Measurements from ENCODE around the gene PKIG.

Gene PKIG

DNA sequence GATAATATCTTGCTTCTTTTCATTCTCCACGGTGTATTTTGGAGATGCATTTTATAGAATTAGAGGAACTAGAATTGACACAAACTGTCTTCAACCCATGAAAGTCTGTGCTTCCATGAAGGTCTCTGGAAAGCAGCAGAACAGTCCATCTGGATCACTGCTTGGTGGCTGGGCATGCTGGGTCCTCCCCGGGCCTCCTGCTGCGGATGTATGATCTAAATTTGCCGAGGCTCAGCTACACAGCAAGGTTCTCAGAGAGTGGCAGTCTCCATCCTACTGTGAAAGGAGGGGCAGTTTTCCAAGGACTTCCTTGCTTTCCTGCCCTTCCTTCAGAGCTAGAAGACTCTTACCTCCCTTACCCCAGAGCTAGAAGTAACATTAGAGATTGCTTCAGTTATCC is 15.1 kb downstream of the PKIG start:
- ATAC-seq, result no peak

DNA sequence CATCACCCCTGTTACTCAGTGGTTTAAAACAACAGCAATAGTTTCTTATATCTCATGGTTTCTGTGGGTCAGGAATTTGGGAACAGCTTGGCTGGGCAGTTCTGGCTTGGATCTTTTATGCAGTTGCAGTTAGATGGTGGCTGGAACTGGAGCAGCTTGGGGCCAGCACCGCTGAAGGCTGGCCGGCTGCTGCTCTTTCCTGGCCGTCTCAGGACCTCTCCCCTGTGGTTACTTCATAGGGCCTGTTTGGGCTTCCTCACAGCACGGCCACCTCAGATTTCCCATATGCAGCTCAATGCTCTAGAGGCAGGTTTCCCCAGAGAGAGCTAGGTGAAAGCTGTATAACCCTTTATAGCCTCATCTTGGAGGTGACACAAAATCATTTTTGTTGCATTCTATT is 15.6 kb downstream of the PKIG start:
- ATAC-seq, result no peak

DNA sequence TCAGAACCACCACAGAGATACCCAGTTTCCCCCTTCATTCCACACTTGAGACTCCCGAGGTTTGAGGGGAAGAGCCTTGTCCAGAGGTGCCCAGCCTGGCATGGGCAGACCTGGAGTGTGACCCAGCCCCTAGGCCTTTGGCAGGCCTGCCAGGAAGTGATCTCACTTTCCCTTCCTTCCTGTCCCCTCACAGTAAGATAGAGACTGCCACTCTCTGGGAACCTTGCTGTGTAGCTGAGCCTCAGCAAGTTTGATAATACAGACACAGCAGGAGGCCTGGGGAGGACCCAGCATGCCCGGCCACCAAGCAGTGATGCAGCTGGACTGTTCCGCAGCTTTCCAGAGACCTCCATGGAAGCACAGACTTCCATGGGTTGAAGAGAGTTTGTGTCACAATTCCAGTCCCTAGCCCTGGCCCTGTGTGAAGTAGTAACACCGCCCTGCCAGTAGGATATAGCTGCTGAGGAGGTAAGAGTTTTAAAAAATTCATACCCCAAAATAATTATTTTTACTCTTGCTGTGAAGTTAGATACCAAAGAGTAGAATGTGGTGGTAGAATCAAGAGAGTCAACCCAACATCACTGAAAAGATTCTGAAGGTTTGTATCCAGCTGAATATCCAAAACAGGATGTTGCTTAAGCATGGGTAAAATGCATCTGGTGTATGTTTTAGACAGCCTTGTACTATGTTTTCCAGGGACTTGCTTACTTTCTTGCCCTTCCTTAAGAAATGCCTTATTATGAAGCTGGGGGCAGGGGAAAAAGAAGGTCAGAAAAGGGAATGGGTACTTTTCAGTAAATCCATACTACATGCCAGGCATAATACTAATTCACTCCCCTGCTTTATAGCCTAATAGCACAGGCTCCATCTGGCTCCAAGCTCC is 16.3 kb downstream of the PKIG start:
- peak in 1 of 2 donors; percentile 31 for ATAC-seq

DNA sequence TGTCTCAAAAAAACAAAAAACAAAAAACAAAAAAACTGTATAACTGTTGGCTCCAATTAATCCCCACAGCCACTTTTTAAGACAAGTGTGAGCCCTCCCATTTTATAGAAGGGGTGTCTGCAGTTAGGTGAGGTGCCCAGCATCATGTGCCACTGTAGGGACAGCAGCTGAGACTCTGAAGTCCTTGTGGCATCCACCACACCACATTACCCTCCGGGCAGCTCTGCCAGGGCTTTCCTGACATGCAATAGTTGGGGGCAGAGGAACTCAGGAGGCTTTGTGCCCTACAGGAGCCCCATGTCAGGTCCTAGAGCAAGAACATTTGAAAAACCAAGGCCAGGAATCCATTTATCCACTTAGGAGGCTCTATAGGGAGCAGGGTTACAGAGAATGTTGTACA is 17.3 kb downstream of the PKIG start:
- ATAC-seq, result no peak

DNA sequence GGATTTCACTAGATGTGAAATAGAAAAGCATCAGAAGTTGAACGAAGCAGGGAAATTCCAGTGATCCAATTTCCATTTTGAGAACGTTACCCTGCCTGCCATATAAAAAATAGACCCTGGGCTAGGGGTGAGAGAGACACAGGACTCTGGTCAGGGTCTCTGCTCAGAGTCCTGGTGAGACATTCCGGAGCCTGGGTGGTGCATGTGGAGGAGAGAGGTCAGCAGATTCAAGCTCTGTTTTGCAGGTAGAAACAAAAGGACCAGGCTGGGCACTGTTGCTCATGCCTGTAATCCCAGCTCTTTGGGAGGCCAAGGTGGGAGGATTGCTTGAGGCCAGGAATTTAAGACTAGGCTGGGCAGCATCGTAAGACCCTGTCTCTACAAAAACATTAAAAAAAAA is 17.9 kb downstream of the PKIG start:
- no peak for ATAC-seq

DNA sequence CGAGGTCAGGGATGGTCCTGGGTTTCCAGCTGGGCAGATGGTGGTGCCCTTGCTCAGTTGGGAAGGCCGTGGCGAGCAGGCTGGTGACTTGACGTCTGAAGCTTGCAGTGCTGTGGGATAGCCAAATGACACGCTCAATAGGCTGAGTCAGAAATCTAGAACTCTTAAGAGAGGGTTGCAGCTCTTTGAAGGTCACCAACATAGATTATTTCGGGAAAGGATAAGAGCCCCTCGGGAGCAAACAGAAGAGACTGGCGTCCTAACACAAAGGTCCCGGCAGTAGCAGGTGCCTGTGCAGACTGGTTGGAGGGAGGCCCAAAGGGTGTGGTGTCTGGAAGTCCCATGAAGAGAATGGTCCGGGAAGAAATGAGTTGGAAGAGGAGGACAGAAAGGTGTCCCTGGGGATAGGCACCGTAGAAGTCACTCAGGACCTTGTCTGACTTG is 18.4 kb downstream of the PKIG start:
- no peak for ATAC-seq

DNA sequence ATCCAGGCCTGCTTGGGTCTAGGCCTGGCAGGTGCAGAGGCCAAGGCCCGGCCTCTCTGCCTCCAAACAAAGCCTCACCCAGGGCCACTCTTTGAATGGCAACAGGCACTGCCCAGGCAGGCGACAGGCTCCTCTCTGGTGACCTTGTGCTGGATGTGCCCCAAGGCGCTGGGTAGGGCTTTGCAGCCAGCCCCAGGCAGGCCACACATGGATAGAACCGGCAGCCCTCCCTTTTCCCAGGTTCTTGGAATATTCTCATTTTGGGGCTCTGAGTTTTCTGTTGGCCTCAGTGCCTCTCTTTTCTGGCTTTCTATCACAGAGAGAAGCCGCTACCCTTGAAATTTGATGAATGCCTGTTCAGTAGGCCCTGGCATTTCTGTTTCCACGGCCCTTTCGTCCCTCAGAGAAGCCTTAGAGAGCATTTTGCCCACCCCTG is 18.9 kb downstream of the PKIG start:
- ATAC-seq, result no peak

DNA sequence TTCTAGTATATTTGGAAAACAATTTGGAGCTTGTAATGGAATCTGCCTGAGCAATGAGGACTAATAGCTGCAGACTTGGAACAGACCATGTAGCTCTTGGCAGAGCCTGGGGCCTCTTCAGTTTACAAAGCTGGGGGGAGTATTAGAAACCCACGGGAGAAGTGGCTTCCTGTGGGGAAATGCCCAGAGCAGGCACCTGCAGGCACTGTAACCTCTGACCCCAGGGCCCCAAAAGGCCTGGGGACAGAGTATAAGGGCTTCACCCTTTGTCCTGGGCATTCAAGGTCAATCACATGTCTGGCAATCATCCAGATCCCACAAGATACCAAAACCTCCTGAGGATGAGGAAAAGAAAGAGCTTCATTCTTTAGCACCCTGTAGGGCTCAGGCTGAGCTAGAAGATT is 19.4 kb downstream of the PKIG start:
- no peak for ATAC-seq

DNA sequence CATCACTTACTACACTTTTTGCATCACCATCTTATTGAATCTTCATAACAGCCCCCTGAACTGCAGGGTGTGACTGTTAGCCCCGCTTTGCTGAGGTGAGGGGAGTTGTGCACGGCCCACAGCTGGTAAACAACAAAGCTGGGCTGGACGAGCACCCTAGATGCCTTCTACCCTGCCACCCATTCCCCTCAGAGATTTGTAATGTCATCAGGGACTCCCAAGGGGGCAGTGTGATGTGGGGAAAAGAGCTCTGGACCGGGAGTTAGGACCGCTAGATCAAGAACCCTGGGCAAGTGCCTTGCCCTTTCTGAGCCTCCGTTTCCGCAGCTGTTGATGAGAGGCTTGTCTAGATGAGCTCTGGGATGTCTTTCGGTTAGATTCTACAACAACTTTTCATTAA is 20.9 kb downstream of the PKIG start:
- ATAC-seq, result no peak

DNA sequence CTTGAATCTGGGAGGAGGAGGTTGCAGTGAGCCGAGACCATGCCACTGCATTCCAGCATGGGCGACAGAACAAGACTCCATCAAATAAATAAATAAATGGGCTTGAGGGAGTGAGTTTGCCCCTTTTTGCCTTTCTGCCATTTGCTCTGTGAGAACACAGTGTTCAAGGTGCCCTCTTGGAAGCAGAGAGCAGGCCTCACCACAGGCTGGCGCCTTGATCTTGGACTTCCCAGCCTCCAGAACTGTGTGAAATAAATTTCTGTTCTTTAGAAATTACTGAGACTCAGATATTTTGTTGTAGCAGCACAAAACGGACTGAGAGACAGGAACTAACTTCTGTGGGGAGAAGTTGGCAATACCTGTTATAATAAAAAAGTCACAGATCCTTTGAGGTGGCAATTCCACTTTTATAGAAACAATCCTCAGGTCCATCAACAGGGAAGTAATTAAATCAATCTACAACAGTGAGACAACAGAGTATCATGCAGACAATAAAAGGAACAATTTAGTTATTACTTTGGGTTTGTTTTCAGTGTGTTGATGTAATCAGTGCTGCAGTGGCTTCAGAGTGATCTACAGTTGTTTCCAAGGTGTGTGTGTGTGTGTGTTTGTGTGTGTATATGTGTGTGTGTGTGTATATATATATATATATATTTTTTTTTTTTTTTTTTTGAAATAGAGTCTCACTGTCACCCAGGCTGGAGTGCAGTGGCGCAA is 24.5 kb downstream of the PKIG start:
- ATAC-seq, result no peak

DNA sequence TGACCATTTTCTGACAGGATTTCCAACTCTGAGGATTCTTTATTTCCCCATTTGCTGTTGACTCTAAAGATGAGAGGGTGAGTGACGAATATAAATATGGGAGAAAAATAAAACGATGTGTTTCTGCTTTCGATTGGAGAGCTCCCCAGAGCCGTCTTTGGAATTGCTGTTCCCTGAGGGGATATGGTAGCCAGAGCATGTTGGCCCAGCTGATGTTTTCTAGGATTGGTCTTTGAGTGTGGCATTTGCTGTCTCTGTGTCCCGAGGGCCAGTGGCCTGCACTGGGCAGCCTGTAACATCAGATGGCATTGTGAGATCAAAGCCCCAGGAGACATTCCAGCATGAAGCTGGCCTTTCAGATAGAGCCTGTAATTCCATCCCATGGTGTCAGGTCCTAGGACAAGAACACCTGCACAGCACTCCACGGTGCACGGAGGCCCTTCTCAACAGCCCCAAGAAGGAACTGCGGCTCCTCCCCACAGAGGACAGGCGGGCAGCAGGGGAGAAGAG is 26.7 kb downstream of the PKIG start:
- no peak for ATAC-seq

DNA sequence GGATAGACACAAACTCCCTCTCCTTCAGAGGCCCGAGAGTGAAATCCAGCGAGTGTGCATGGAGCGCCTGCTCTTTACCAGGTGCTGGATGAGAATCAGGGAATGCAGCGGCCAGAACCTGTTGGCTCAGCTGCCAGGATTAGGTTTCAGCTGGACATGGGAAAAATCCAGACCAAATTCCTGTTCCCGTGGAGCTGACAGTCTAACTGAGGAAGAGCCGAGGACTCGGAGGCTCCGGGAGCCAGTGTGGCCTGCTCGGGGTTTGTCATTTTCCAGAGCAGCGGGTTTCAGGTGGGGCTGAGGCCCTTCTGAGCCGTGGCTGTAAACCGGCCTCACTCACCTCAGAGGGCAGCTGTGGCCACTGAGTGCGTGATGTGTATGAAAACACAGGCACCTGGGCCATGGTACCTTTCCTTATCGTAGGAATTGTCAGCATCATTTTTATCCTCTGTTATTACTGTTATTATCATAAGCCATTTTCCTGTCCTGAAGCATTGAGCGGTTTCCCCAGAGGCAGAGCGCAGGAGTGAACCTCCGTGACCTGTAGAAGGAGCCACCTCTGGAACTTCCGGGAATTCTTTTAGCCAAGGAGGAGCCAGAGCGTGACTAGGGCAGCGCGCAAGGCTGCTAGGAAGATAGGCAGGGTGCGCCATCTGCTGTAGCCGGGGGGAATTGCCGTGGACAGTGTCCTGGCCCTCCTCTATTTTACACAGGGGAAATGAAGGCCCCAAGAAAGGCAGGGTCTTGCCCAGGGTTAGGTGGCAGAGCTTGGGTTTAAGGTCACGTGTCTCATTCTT is 27.3 kb downstream of the PKIG start:
- peak; percentile 97 for ATAC-seq

DNA sequence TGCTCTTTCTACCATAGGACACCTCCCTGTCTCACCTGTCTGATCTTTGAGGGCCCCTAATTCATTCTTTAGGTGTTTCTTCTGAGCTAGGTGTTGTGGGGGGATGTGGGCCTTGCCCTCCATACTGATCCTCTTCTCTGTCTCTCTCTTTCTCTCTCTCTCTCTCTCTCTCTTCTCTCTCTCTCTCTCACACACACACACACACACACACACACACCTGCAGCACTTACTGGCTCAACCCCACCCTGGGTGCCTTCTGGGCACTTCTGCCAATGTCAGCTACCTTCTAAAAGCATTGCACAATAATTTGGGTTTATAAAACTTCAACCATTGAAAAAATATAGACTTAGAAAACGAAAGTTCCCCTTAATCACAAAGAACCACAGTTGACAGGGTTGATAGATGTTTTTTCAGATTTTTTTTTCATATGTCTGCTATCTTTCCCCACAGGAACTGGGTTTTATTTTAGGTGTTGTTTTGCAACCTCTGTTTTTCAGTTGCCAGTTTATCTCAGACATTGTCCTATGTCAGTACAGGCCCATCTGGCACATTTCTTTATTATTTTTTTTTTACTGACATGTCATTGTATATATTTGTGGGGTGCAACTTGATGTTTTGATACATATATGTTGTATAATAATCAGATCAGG is 28.1 kb downstream of the PKIG start:
- peak; percentile 6 to 13 for ATAC-seq

DNA sequence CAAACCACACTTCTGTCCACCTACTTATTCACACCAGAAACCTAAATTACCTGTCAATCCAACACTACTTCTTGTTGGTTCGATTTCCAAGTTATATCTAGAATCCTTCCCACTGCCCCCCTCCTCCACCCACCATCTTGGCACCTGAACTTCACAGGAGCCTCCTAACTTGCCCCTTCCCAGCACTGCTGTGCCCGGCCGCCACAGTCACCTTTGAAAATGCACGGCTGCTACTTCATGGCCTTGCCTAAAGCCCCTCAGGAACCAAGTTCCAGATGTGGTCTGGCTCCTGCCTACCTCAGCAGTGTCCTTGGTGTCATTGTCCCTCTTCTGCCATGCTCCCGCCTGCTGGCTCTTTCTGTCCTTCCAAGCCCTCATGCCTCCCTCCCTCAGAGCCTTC is 31.2 kb downstream of the PKIG start:
- no peak for ATAC-seq

DNA sequence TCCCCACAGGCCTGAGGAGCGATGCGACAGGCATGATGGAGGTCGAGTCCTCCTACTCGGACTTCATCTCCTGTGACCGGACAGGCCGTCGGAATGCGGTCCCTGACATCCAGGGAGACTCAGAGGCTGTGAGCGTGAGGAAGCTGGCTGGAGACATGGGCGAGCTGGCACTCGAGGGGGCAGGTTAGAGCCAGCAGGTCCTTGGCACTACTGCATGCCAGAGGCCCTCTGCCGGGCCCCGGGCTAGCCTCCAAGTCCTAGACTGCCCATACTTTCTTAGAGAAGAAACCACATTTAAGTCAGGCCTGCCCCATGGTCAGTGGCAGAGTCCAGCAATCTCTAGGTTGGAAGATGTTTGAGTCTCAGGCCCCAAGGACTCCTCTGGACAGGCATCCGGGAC is 32.1 kb downstream of the PKIG start:
- ATAC-seq, result no peak

DNA sequence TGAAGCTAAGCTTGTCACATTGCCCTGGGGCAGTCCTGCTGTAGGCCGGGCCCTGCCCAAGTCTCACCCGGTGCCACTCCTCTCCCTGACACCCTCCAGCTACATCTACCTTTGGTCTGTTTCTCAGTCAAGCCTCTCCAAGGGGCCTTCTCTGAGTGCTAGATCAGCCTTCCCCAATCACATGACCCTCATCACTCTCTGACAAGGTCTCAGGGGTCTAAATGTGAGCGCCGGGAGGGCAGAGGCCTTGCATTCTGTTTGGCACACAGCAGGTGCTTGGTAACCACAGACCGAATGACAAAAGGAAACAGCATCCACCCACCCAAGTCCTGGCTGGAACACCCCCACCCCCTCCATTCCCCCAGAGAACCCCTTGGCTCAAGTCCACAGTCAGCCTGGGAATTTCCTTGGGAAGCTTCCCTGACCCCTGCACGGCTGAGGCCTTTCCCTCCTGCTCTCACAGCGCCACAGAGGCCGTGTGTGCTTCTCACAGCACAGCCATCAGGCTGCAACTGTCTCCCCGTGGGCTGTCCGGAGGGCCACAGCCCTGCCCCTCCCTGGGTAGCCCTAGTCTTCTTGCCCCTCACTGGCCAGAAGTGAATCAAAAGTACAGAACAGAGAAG is 32.9 kb downstream of the PKIG start:
- peak; percentile 14 to 44 for ATAC-seq

DNA sequence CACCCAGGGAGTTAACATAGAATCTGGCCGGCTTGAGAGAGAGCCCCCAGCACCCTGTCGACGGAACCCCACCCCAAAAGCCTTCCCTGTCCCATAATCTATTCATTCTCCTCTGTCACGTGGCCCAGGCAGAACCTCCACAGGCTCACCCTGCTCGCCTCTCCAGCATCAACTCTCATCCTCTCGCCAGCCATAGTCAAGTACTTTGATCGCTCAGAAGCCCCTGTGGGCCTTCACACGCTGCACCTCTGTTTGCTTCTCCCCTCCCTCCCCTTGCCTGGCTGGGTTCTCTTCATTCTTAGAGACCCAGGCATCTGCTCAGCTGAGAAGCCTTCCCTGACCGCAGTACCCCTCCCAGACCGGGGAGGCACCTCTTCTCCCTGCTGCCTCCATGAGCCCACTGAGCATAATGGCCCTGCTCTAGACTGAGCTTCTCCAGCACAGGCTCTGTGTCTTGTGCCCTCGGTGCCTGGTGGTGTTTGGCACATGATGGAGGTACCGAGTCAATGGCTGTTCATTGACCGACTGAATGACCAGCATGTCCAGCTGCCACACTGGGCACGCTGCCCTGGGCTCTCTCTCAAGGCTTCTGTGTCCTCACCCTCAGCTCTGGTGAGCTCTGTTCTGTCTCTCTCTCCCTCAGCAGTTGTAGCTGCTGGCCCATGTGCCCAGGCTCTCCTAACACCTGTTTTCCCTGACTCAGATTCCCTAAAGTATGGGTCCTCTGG is 33.7 kb downstream of the PKIG start:
- no peak for ATAC-seq

DNA sequence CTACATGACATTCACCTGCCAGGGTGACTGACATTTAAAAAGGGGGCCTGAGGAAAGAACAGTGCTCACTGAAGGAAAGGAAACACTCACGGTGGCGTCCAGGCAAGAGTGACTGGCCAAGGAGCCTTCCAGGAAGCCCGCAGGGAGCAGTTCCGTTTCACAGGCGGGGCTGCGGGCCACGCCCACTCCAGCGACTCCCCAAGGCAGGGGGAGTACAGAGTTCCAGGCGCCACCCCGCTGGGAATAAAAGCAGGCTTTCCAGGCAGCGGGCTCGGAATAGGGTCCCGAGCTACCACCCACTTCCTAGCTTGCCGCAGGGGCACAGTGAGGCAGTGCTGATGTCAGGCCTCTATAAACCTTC is 34.2 kb downstream of the PKIG start:
- no peak for ATAC-seq

DNA sequence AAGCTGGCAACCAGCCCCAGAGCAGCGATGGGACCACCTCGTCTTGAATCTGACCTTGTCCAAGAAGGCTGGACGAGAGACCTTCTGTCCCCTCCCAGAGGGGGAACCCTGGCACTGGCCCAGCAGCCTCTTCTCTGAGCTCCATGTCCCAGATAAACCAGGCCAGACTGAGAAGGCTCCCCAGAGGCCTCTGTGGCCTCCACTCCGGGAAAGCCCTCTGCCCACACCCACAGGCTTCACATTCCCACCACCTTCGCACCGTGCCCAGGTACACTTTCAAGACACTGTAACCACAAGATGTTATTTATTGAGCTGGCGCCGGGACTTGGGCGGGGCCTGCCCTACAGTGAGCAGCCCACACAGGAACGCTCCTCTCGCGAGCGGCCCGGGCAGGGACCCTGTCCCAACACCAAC is 35.9 kb downstream of the PKIG start:
- ATAC-seq, result peak; percentile 49 to 67

DNA sequence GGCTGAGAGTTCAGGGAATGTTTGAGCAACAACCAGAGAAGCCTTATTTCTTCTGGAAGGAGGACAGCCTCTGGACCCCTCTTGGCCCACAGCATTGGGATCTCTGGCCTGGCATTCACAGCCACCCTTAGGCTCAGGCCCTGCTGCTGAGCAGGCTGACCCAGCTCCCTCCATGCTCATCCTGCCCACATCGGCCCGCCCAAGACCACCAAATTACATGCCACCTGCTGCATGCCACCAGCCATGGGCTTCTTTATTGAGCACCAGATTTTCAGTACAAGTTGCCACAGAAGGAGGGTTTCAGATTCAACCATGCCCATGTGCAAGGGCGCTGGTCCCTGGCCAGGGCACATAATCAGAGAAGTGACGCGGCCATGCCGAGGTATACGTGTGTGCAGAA is 36.9 kb downstream of the PKIG start:
- no peak for ATAC-seq

DNA sequence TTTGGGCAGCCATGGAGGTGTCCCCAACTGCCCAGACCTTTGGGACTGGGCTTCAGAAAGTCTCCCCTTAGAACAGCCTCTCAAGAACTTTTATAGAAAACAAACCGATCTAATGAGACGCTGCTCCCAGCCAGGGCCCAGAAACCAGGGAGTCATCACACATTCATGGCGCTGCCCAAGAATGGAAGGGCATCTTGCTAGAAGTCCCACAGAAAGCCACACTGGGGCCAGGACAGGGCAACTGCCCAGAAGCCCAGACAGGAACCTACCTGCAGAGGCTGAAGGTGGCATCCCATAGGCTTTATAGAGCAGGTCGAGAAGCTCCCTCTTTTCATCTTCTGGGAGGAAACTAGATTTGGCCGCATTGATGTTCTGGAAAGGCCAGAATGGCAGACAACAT is 37.7 kb downstream of the PKIG start:
- no peak for ATAC-seq

All from activated CD4-positive, CD25-positive, alpha-beta regulatory T cell treated with anti-CD3 and anti-CD28 coated beads, Interleukin-2, amount 50 U/mL, for 24 hours (primary cell).